Measurements from ENCODE around the gene SNRNP40.

Gene SNRNP40

DNA sequence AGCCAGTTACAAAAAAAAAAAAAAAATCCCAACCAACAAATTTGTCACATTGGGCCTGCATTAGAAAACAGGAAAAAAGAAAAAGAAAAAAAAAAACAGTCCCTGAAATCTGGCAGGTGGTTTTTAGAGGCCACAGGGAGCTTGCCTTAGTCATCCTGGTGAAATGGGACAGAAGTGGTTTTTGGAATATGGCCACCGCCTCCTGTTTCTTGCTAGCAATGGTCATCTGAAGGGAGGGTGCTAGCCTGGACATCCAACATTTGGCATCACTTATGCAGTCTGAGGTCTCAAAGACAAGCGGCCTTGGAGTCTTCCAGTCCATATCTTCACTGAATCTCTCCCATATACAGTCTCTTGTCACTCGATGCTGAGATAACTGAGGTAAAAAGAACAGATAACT, 36.8 kb downstream of the SNRNP40 start:
- no peaks in the 10 kb centered on the region for H3K79me2 ChIP-seq
- H2AFZ ChIP-seq = no peak overlapping the region
- no peak overlapping the region for H3K9ac ChIP-seq
- no peaks in the 10 kb centered on the region for H3K4me1 ChIP-seq
- H3K9me3 ChIP-seq (ENCODE audit: control insufficient read depth, low read length) = no peaks in the 10 kb centered on the region
- no peak overlapping the region for H3K4me3 ChIP-seq (ENCODE audit: low read depth, low read length)
- H3K27ac ChIP-seq = no peak overlapping the region
- H3K36me3 ChIP-seq (ENCODE audit: control insufficient read depth, insufficient read depth, low read length) = no peaks in the 10 kb centered on the region
- H3K4me2 ChIP-seq (ENCODE audit: low read length) = no peak overlapping the region
- no peaks in the 10 kb centered on the region for H3K27me3 ChIP-seq (ENCODE audit: control insufficient read depth, insufficient read depth, low read length)
- TF ChIP-seq, protein P1, sequence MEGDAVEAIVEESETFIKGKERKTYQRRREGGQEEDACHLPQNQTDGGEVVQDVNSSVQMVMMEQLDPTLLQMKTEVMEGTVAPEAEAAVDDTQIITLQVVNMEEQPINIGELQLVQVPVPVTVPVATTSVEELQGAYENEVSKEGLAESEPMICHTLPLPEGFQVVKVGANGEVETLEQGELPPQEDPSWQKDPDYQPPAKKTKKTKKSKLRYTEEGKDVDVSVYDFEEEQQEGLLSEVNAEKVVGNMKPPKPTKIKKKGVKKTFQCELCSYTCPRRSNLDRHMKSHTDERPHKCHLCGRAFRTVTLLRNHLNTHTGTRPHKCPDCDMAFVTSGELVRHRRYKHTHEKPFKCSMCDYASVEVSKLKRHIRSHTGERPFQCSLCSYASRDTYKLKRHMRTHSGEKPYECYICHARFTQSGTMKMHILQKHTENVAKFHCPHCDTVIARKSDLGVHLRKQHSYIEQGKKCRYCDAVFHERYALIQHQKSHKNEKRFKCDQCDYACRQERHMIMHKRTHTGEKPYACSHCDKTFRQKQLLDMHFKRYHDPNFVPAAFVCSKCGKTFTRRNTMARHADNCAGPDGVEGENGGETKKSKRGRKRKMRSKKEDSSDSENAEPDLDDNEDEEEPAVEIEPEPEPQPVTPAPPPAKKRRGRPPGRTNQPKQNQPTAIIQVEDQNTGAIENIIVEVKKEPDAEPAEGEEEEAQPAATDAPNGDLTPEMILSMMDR (IDR thresholded peaks at IDR 0.05) = no peak

DNA sequence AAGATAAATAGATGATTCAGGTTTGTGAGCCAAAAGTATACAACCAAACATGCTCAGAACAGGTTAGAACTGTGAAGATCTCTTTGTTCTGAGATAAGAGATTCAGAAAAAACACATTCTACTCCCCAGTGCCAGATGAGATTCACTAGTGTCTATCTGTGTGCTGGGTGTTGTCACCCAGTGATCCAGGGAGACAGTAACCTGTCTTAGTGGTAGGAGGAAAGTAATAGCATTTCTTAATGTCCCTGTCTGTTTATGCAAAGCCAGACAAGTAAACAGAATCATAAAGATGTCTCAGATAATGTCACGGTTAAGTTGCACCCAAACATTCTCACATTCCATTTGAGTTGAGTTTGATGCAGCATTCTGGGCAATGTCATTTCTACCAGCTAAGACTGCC, 38.0 kb downstream of the SNRNP40 start:
- Histone ChIP-seq H3K4me2 (ENCODE audit: low read length) (no peak overlapping the region), H2AFZ (no peak overlapping the region), H3K9ac (no peak overlapping the region), H3K79me2 (no peaks in the 10 kb centered on the region), H3K9me3 (ENCODE audit: control insufficient read depth, low read length) (no peaks in the 10 kb centered on the region), H3K27ac (no peak overlapping the region), H3K36me3 (ENCODE audit: control insufficient read depth, insufficient read depth, low read length) (no peaks in the 10 kb centered on the region), H3K4me3 (ENCODE audit: low read depth, low read length) (no peak overlapping the region), H3K4me1 (no peaks in the 10 kb centered on the region), H3K27me3 (ENCODE audit: control insufficient read depth, insufficient read depth, low read length) (no peaks in the 10 kb centered on the region)
- TF ChIP-seq, protein P1 (IDR thresholded peaks at IDR 0.05) = no peak

DNA sequence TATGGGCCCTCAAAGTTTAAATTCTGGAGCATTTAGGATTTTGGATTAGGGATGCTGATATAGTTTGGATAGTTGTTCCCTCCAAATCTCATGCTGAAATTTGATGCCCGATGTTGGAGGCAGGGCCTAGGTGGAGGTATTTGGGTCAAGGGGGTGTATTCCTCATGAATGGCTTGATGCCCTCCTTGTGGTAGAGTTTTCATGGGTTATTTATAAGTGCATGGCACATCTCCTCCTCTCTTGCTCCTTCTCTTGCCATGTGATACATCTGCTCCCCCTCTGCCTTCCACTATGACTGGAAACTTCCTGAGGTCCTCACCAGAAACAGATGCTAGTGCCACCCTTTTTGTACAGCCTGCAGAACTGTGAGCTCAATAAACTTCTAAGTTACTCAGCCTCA, 39.4 kb downstream of the SNRNP40 start:
- Histone ChIP-seq H3K27me3 (ENCODE audit: control insufficient read depth, insufficient read depth, low read length) (no peaks in the 10 kb centered on the region), H3K27ac (no peak overlapping the region), H3K79me2 (no peaks in the 10 kb centered on the region), H3K4me3 (ENCODE audit: low read depth, low read length) (no peak overlapping the region), H3K4me2 (ENCODE audit: low read length) (no peak overlapping the region), H3K36me3 (ENCODE audit: control insufficient read depth, insufficient read depth, low read length) (no peaks in the 10 kb centered on the region), H3K9me3 (ENCODE audit: control insufficient read depth, low read length) (no peaks in the 10 kb centered on the region), H3K9ac (no peak overlapping the region), H2AFZ (no peak overlapping the region), H3K4me1 (no peaks in the 10 kb centered on the region)
- TF ChIP-seq, protein P1 (IDR thresholded peaks at IDR 0.05) = no peak

DNA sequence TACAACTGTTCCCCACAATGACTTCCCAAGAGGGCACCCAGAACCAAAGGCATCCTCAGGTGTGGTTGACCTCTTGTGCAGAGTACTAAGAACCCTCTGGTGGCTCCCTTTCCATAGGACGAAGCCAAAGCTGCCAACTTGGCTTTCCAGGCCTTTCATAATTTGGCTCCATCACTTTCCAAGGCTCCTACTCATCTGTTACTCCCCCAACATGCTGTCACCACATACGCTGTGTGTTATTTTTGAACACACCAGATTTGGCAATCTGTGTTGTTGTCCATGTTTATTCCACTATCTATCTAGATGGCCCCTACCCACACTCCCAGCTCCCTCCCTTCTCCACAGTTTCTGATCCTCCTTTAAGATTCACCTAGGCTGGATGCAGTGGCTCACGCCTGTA, 46.7 kb downstream of the SNRNP40 start:
- no peak overlapping the region for H3K27ac ChIP-seq
- H3K9ac ChIP-seq = no peak overlapping the region
- no peak overlapping the region for H2AFZ ChIP-seq
- H3K4me3 ChIP-seq (ENCODE audit: low read depth, low read length) = no peak overlapping the region
- no peaks in the 10 kb centered on the region for H3K36me3 ChIP-seq (ENCODE audit: control insufficient read depth, insufficient read depth, low read length)
- no peak overlapping the region for H3K4me2 ChIP-seq (ENCODE audit: low read length)
- no peaks in the 10 kb centered on the region for H3K4me1 ChIP-seq
- no peaks in the 10 kb centered on the region for H3K79me2 ChIP-seq
- H3K9me3 ChIP-seq (ENCODE audit: control insufficient read depth, low read length) = no peaks in the 10 kb centered on the region
- H3K27me3 ChIP-seq (ENCODE audit: control insufficient read depth, insufficient read depth, low read length) = no peaks in the 10 kb centered on the region
- TF ChIP-seq, protein P1 (IDR thresholded peaks at IDR 0.05) = no peak

DNA sequence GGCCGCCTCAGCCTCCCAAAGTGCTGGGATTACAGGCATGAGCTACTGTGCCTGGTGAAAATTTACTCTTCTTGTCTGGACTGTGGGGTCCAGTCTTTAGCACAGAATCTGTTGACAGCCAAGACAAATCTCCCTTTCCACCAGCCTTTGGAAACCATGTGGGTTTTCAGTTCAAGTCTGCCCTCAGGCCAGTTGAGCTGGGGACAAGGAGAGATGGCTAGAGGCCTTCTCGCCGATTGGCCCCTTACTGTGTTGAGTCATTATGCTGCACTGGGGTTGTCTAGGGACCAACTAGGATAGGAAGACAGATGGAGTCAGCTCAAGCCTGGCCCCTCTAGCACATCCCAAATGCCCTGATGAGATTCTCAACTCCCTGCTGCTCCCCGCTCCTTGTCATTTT, 48.3 kb downstream of the SNRNP40 start:
- Histone ChIP-seq H3K9ac (no peak overlapping the region), H3K79me2 (no peaks in the 10 kb centered on the region), H3K9me3 (ENCODE audit: control insufficient read depth, low read length) (no peaks in the 10 kb centered on the region), H3K4me3 (ENCODE audit: low read depth, low read length) (no peak overlapping the region), H3K4me2 (ENCODE audit: low read length) (no peak overlapping the region), H3K36me3 (ENCODE audit: control insufficient read depth, insufficient read depth, low read length) (no peaks in the 10 kb centered on the region), H3K27me3 (ENCODE audit: control insufficient read depth, insufficient read depth, low read length) (no peaks in the 10 kb centered on the region), H2AFZ (no peak overlapping the region), H3K27ac (no peak overlapping the region), H3K4me1 (no peaks in the 10 kb centered on the region)
- TF ChIP-seq, protein P1 (IDR thresholded peaks at IDR 0.05) = no peak

Measured in parathyroid adenoma (tissue), 2 donors.